SK-N-SH treated with all-trans-retinoic acid at 6 μM for 48 hours (cell line): ENCODE measurements around the gene CYP11A1.

Source experiments
- BACH2 ChIP-seq: fragments of 250-450 bp; sonication (Bioruptor Pico); IDR thresholded peaks from 2 replicates; pipeline ENCODE4 v1.9.0; 2021; ENCODE audit warnings: mild to moderate bottlenecking, borderline replicate concordance
- CSDC2 ChIP-seq: fragments of 250-450 bp; sonication (Bioruptor Pico); IDR thresholded peaks from 2 replicates; pipeline ENCODE4 v1.5.0; 2020; ENCODE audit warnings: mild to moderate bottlenecking, moderate library complexity
- ESRRG ChIP-seq: fragments of 250-450 bp; sonication (Bioruptor Pico); IDR thresholded peaks from 2 replicates; pipeline ENCODE4 v1.6.1; 2021; ENCODE audit warnings: mild to moderate bottlenecking
- PATZ1 ChIP-seq: fragments of 250-450 bp; sonication (Bioruptor Pico); IDR thresholded peaks from 2 replicates; pipeline ENCODE4 v1.8.0; 2020; ENCODE audit warnings: mild to moderate bottlenecking, moderate library complexity, borderline replicate concordance
- POU6F1 ChIP-seq: fragments of 250-450 bp; sonication (Bioruptor Pico); IDR thresholded peaks from 2 replicates; pipeline ENCODE4 v1.8.0; 2021; ENCODE audit warnings: low read depth, mild to moderate bottlenecking, moderate library complexity, borderline replicate concordance
- PPARA ChIP-seq: fragments of 250-450 bp; sonication (Bioruptor Pico); IDR thresholded peaks from 2 replicates; pipeline ENCODE4 v1.5.0; 2020; ENCODE audit warnings: mild to moderate bottlenecking, borderline replicate concordance
- RARB ChIP-seq: fragments of 250-450 bp; sonication (Bioruptor Pico); IDR thresholded peaks from 2 replicates; pipeline ENCODE4 v1.8.0; 2021; ENCODE audit warnings: mild to moderate bottlenecking, moderate library complexity
- SNAI2 ChIP-seq: fragments of 250-450 bp; sonication (Bioruptor Pico); IDR thresholded peaks from 2 replicates; pipeline ENCODE4 v1.5.0; 2020; ENCODE audit warnings: mild to moderate bottlenecking, moderate library complexity
- TCF4 ChIP-seq: fragments of 250-450 bp; sonication (Bioruptor Pico); IDR thresholded peaks from 2 replicates; pipeline ENCODE4 v1.8.0; 2021; ENCODE audit warnings: mild to moderate bottlenecking, moderate library complexity, borderline replicate concordance
- TSHZ2 ChIP-seq: fragments of 250-450 bp; sonication (Bioruptor Pico); IDR thresholded peaks from 2 replicates; pipeline ENCODE4 v1.5.0; 2020; ENCODE audit warnings: mild to moderate bottlenecking, moderate library complexity
- ZFP3 ChIP-seq: fragments of 250-450 bp; sonication (Bioruptor Pico); IDR thresholded peaks from 2 replicates; pipeline ENCODE4 v1.5.0; 2020; ENCODE audit warnings: mild to moderate bottlenecking, moderate library complexity
- ZFP30 ChIP-seq: fragments of 450-650 bp; formaldehyde crosslinking; IDR thresholded peaks from 2 replicates; pipeline ENCODE4 v1.5.0; 2022; ENCODE audit warnings: mild to moderate bottlenecking, moderate library complexity
- ZNF70 ChIP-seq: fragments of 450-650 bp; formaldehyde crosslinking; IDR thresholded peaks from 2 replicates; pipeline ENCODE4 v1.5.0; 2020; ENCODE audit warnings: mild to moderate bottlenecking, moderate library complexity

DNA sequence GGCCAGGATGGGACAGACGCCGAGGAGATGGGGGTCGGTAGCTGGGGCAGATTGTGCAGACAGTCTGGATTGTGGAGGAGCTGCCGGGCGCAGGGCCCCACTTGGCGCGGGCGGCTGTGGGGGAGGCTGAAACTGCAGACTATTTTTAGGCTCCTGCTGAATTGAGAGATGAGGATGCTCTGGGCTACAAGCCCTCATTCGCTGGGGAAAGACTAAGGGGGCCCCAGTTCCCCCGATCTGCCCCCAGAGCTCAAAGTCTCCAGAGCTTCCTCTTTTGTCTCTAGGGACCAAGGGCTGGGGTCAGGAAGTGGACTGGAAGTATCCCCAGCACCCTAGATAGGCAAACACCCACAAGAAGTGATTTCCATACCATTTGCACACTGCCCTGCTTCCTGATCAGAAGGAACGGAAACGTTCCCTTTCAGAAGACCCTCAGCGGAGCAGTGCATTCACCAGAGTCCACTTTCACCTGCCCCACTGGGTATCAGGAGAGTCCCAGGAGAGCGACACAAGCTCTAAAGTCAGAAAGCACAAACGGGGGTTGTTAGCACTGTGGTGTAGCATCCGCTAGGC, 36.6 kb upstream of the CYP11A1 start:
- TF ChIP-seq ZFP3 (CRISPR knock-in tag): no peak
- no peak for TF ChIP-seq CSDC2
- TF ChIP-seq PPARA (CRISPR knock-in tag): no peak
- no peak for TF ChIP-seq ESRRG (CRISPR knock-in tag)
- TF ChIP-seq POU6F1 (CRISPR knock-in tag): no peak
- TF ChIP-seq PATZ1: no peak
- no peak for TF ChIP-seq BACH2 (CRISPR knock-in tag)
- TF ChIP-seq TCF4: no peak
- TF ChIP-seq RARB (CRISPR knock-in tag): no peak
- no peak for TF ChIP-seq ZFP30 (CRISPR knock-in tag)
- TF ChIP-seq ZNF70 (CRISPR knock-in tag): no peak
- TF ChIP-seq TSHZ2 (CRISPR knock-in tag): no peak
- no peak for TF ChIP-seq SNAI2 (CRISPR knock-in tag)
